GM20000 (cell line): ENCODE results near the gene IRF3.

Experiments used
- DNase-seq: peaks from one replicate; pipeline ENCODE4 v3.0.0; 2012; ENCODE audit warnings: low spot score
- CTCF ChIP-seq: IDR thresholded peaks from 2 replicates; pipeline ENCODE4 v1.5.1; 2012; ENCODE audit warnings: mild to moderate bottlenecking, control low read depth; ENCODE audit errors: extremely low read depth, missing control alignments

The IRF3 gene

GRCh38 chr19:49701271-49701786, 35.7 kb upstream of the IRF3 start:
- no peak for DNase-seq
- TF ChIP-seq CTCF, result no peak

- TF ChIP-seq CTCF, result no peak
- no peak for DNase-seq
These were observed 34.9 kb upstream of the IRF3 start for GRCh38 chr19:49700563-49700962.

- DNase-seq, result no peak
- no peak for TF ChIP-seq CTCF
These were observed 33.7 kb upstream of the IRF3 start for GRCh38 chr19:49699364-49699763.

GRCh38 chr19:49696865-49697264, 31.2 kb upstream of the IRF3 start:
- TF ChIP-seq CTCF, result no peak
- no peak for DNase-seq

- no peak for DNase-seq
- no peak for TF ChIP-seq CTCF
These were observed 30.5 kb upstream of the IRF3 start for GRCh38 chr19:49696115-49696514.

- no peak for DNase-seq
- TF ChIP-seq CTCF, result no peak
These were observed 26.5 kb upstream of the IRF3 start for GRCh38 chr19:49692147-49692506.

- DNase-seq, result no peak
- no peak for TF ChIP-seq CTCF
These were observed 25.8 kb upstream of the IRF3 start for GRCh38 chr19:49691243-49692146.
